Measurements from ENCODE around the gene CBLL2.

The CBLL2 gene

GRCh38 chrX:22315151-22315550 lies 42.4 kb downstream of the CBLL2 start:
- TF ChIP-seq CTCF (IDR thresholded peaks at IDR 0.05; ENCODE audit: low read depth, low read length): no peak
- Histone ChIP-seq H3K9me3 (ENCODE audit: severe bottlenecking) (no peaks in the 10 kb centered on the region), H3K27me3 (ENCODE audit: insufficient read depth, low read depth, severe bottlenecking) (peaks cover 2% of the 10 kb centered on the region), H3K36me3 (no peaks in the 10 kb centered on the region), H3K27ac (no peak overlapping the region), H3K4me3 (ENCODE audit: low read depth, low read length) (no peak overlapping the region)
- DNase-seq: no peak

GRCh38 chrX:22320236-22320873 lies 47.6 kb downstream of the CBLL2 start:
- DNase-seq: no peak
- Histone ChIP-seq H3K27me3 (ENCODE audit: insufficient read depth, low read depth, severe bottlenecking) (peaks cover 10% of the 10 kb centered on the region), H3K9me3 (ENCODE audit: severe bottlenecking) (no peaks in the 10 kb centered on the region), H3K27ac (no peak overlapping the region), H3K4me3 (ENCODE audit: low read depth, low read length) (no peak overlapping the region), H3K36me3 (no peaks in the 10 kb centered on the region)
- no peak for TF ChIP-seq CTCF (IDR thresholded peaks at IDR 0.05; ENCODE audit: low read depth, low read length)

GRCh38 chrX:22323541-22323940 lies 50.8 kb downstream of the CBLL2 start:
- TF ChIP-seq CTCF (IDR thresholded peaks at IDR 0.05; ENCODE audit: low read depth, low read length): no peak

More at GRCh38 chrX:22323541-22323940, 50.8 kb downstream of the CBLL2 start:
- Histone ChIP-seq H3K9me3 (ENCODE audit: severe bottlenecking) (no peaks in the 10 kb centered on the region), H3K27ac (no peak overlapping the region), H3K4me3 (ENCODE audit: low read depth, low read length) (no peak overlapping the region), H3K27me3 (ENCODE audit: insufficient read depth, low read depth, severe bottlenecking) (peaks cover 8% of the 10 kb centered on the region), H3K36me3 (no peaks in the 10 kb centered on the region)
- no peak for DNase-seq

Data from WERI-Rb-1 (cell line).